ENCODE measurements around the gene ADGRG6. TPM values are rescaled to one million over a fixed set of nuclear protein-coding genes. Genes with fewer than 3 reads are reported as not detected.
"Not testable (repeated sequence)": the region's sequence is repeated elsewhere in the genome, so short reads cannot be mapped to it uniquely, and the experiment has no call there.

The ADGRG6 gene
- polyA plus RNA-seq, 2 donors: 6.8 to 7.0 TPM

DNA sequence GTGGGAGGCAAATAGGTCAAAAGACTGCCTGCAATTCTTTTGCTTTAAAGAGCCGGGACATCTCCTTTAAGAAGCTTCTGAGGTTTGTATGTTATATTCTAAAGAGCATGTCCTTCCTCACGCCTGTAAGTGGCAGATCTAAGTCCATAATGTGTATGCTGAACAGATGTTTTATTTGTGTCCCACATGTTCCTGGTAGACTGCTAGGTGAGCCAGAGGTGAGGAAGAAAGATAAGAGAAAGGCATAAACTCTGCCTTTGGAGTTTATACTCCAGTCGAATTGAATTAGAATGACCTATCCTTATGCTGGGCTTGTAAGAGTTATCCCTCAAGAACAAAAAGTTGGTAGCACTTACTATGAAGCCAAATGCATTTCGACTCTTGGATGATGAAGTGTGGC, 27.2 kb upstream of the ADGRG6 start:
- Histone ChIP-seq H3K4me3 (ENCODE audit: low read depth in 1 of 2, low read length in 2 of 2) (no peak overlapping the region), H3K27ac (ENCODE audit: low read depth in 2 of 2, low read length in 1 of 2) (no peak overlapping the region), H3K27me3 (ENCODE audit: control insufficient read depth in 1 of 2, insufficient read depth in 2 of 2, low read length in 2 of 2) (no peaks in the 10 kb centered on the region), H3K9me3 (ENCODE audit: control insufficient read depth in 2 of 2, insufficient read depth in 1 of 2, low read depth in 1 of 2, low read length in 1 of 2) (no peaks in the 10 kb centered on the region), H3K4me1 (ENCODE audit: control insufficient read depth in 2 of 2, insufficient read depth in 2 of 2, low read length in 1 of 2) (no peaks in the 10 kb centered on the region), H3K36me3 (ENCODE audit: control insufficient read depth in 2 of 2, insufficient read depth in 2 of 2, low read length in 1 of 2) (no peaks in the 10 kb centered on the region)
- 79% methylated on average over 4 of the region's 4 CpGs for WGBS, 2 donors

DNA sequence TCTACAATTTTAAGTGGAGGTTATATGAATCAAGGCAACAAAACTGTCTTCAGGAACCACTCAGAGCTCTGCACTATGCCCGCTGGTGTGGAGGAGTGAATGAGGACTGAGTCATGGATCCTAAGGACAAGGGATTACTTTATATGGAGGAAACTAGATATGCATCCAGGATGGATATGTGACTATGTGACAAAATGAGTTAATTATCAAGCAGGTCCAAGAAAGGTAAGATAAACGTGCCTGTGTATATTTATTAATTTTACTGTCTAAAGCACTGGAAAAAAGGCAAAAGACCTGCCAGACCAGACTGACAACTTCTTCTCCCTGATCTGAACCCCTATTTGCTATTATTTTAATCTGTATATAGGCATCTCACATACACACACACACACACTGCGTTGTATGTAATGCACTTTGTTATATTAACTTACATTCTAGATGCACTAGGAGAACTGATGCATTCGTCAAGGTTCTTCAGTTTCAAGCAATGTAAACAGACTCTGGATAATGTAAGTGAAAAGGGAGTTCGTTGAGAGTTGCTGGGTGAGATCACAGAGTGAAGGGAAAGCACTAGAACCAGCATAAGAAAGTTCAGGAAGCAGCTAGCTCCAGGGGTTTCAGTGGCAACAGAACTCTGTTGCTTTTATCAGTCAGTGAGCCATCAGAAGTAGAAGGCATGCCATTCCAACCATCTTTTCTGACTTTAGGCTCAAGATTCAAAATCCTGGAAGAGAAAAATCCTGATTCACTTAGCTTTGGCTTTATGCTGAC, 26.4 kb upstream of the ADGRG6 start:
- Histone ChIP-seq H3K36me3 (ENCODE audit: control insufficient read depth in 2 of 2, insufficient read depth in 2 of 2, low read length in 1 of 2) (no peaks in the 10 kb centered on the region), H3K27ac (ENCODE audit: low read depth in 2 of 2, low read length in 1 of 2) (no peak overlapping the region), H3K4me1 (ENCODE audit: control insufficient read depth in 2 of 2, insufficient read depth in 2 of 2, low read length in 1 of 2) (no peaks in the 10 kb centered on the region), H3K9me3 (ENCODE audit: control insufficient read depth in 2 of 2, insufficient read depth in 1 of 2, low read depth in 1 of 2, low read length in 1 of 2) (no peaks in the 10 kb centered on the region), H3K4me3 (ENCODE audit: low read depth in 1 of 2, low read length in 2 of 2) (no peak overlapping the region), H3K27me3 (ENCODE audit: control insufficient read depth in 1 of 2, insufficient read depth in 2 of 2, low read length in 2 of 2) (no peaks in the 10 kb centered on the region)
- WGBS, 2 donors: 35% methylated on average over 5 of the region's 5 CpGs

DNA sequence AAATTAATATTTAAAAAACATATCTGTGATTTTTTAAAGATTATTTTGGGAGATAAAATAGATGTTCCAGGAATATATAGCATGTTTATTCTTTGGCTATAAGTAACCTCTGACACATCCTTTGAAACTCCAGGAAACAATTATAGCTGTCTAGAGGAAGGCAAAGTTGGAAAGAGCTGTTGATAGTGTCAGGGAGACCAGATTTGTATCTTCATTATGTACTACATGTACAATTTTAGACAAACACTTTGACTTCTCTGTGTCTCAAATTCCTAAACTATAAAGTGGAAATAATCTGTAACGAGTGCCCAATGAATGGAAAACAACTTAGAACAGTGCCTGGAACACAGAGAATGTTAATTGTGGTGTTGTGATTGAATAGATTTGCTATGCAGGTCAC, 25.6 kb upstream of the ADGRG6 start:
- Histone ChIP-seq H3K4me1 (ENCODE audit: control insufficient read depth in 2 of 2, insufficient read depth in 2 of 2, low read length in 1 of 2) (no peaks in the 10 kb centered on the region), H3K9me3 (ENCODE audit: control insufficient read depth in 2 of 2, insufficient read depth in 1 of 2, low read depth in 1 of 2, low read length in 1 of 2) (no peaks in the 10 kb centered on the region), H3K27ac (ENCODE audit: low read depth in 2 of 2, low read length in 1 of 2) (no peak overlapping the region), H3K36me3 (ENCODE audit: control insufficient read depth in 2 of 2, insufficient read depth in 2 of 2, low read length in 1 of 2) (no peaks in the 10 kb centered on the region), H3K27me3 (ENCODE audit: control insufficient read depth in 1 of 2, insufficient read depth in 2 of 2, low read length in 2 of 2) (no peaks in the 10 kb centered on the region), H3K4me3 (ENCODE audit: low read depth in 1 of 2, low read length in 2 of 2) (no peak overlapping the region)
- 69 to 70% methylated on average over 1 of the region's 1 CpG for WGBS, 2 donors

DNA sequence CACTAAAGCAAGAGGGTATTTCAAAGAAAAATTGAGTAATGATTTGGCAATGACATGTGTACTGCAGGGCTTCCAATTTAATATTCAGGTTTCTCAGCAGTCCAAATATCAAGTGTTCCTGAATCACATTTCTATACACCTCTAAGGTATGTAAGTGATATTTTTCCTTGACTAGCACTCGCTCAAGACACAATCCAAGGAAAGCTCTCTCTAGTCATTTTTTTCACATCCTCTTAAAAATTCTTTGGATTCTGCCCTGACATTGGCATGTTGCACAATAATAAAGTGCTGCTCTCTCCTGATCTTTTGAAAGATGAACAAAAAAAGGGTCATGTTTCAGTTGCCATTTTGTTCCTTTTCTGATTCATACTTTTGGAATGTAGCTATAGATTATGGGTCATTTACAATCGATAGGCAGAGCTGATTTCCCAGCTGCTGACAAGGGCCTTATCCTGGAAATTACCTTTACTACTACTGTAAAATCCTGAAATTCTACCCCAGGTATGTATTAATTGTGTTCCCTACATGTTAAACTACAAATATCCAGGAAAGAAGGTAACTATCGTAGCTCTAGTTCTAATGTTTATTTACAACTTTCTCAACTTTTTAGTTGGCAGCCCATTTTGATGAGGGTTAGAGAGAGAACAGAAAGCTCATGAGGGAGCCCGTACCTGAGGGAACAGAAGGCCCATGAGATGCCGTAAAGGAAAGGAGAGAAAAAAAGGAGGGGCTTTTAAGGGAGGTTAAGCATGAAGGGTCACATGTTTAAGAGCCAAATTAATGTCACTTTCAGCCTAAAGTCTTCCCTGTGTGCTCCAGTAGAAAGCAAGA, 22.2 kb upstream of the ADGRG6 start:
- no peaks in the 10 kb centered on the region for H3K9me3 ChIP-seq (ENCODE audit: control insufficient read depth in 2 of 2, insufficient read depth in 1 of 2, low read depth in 1 of 2, low read length in 1 of 2)
- H3K4me3 ChIP-seq (ENCODE audit: low read depth in 1 of 2, low read length in 2 of 2): no peak overlapping the region
- no peak overlapping the region for H3K27ac ChIP-seq (ENCODE audit: low read depth in 2 of 2, low read length in 1 of 2)
- H3K27me3 ChIP-seq (ENCODE audit: control insufficient read depth in 1 of 2, insufficient read depth in 2 of 2, low read length in 2 of 2): no peaks in the 10 kb centered on the region
- WGBS, 2 donors: 69 to 70% methylated on average over 5 of the region's 5 CpGs
- H3K36me3 ChIP-seq (ENCODE audit: control insufficient read depth in 2 of 2, insufficient read depth in 2 of 2, low read length in 1 of 2): no peaks in the 10 kb centered on the region
- no peaks in the 10 kb centered on the region for H3K4me1 ChIP-seq (ENCODE audit: control insufficient read depth in 2 of 2, insufficient read depth in 2 of 2, low read length in 1 of 2)

DNA sequence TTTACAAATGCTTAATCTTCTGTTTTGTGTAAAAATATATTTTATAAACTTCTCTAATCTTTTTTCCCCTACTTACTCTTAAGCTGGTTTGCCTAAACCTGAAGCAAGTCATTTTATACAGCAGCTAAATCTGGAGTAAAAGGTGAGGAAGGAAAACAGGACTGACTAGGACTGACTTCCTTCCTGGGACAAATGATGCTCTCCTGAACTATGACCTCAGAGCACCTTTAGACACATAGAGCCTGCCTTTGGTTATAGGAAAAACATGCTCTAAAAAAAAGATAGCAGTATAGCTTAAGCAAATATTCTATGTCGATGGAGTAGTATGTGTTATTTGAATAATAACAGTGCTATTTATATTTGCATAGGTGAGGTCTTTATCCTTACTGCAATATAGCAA, 21.5 kb upstream of the ADGRG6 start:
- Histone ChIP-seq H3K4me1 (ENCODE audit: control insufficient read depth in 2 of 2, insufficient read depth in 2 of 2, low read length in 1 of 2) (no peaks in the 10 kb centered on the region), H3K27me3 (ENCODE audit: control insufficient read depth in 1 of 2, insufficient read depth in 2 of 2, low read length in 2 of 2) (no peaks in the 10 kb centered on the region), H3K4me3 (ENCODE audit: low read depth in 1 of 2, low read length in 2 of 2) (no peak overlapping the region), H3K9me3 (ENCODE audit: control insufficient read depth in 2 of 2, insufficient read depth in 1 of 2, low read depth in 1 of 2, low read length in 1 of 2) (no peaks in the 10 kb centered on the region), H3K27ac (ENCODE audit: low read depth in 2 of 2, low read length in 1 of 2) (no peak overlapping the region), H3K36me3 (ENCODE audit: control insufficient read depth in 2 of 2, insufficient read depth in 2 of 2, low read length in 1 of 2) (no peaks in the 10 kb centered on the region)
- 80 to 83% methylated on average over 1 of the region's 1 CpG for WGBS, 2 donors

DNA sequence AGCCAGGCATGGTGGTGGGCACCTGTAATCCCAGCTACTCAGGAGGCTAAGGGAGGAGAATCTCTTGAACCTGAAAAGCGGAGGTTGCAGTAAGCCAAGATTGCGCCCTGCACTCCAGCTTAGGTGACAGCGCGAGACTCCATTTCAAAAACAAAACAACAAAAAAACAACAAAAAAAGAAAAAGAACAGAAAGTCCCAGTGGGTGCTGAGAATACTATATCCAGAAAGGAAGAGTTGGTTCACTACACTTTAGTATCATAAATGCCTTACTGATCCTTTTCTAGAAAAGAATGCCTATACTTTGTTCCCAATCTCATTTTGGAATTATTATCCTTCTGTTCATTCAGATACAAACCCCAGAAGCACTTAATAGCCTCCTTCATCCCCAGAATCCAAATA, 20.9 kb upstream of the ADGRG6 start:
- H3K27me3 ChIP-seq (ENCODE audit: control insufficient read depth in 1 of 2, insufficient read depth in 2 of 2, low read length in 2 of 2): no peaks in the 10 kb centered on the region
- H3K4me3 ChIP-seq (ENCODE audit: low read depth in 1 of 2, low read length in 2 of 2): no peak overlapping the region
- no peaks in the 10 kb centered on the region for H3K36me3 ChIP-seq (ENCODE audit: control insufficient read depth in 2 of 2, insufficient read depth in 2 of 2, low read length in 1 of 2)
- no peak overlapping the region for H3K27ac ChIP-seq (ENCODE audit: low read depth in 2 of 2, low read length in 1 of 2)
- no peaks in the 10 kb centered on the region for H3K4me1 ChIP-seq (ENCODE audit: control insufficient read depth in 2 of 2, insufficient read depth in 2 of 2, low read length in 1 of 2)
- no peaks in the 10 kb centered on the region for H3K9me3 ChIP-seq (ENCODE audit: control insufficient read depth in 2 of 2, insufficient read depth in 1 of 2, low read depth in 1 of 2, low read length in 1 of 2)
- WGBS, 2 donors: 98 to 100% methylated on average over 4 of the region's 4 CpGs

DNA sequence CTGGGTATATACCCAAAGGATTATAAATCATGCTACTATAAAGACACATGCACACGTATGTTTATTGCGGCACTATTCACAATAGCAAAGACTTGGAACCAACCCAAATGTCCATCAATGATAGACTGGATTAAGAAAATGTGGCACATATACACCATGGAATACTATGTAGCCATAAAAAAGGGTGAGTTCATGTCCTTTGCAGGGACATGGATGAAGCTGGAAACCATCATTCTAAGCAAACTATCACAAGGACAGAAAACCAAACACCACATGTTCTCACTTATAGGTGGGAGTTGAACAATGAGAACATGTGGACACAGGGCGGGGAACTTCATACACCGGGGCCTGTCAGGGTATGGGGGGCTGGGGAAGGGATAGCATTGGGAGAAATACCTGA, 18.7 kb upstream of the ADGRG6 start:
- H3K4me3 ChIP-seq (ENCODE audit: low read depth in 1 of 2, low read length in 2 of 2); H3K27me3 ChIP-seq (ENCODE audit: control insufficient read depth in 1 of 2, insufficient read depth in 2 of 2, low read length in 2 of 2); H3K27ac ChIP-seq (ENCODE audit: low read depth in 2 of 2, low read length in 1 of 2); H3K36me3 ChIP-seq (ENCODE audit: control insufficient read depth in 2 of 2, insufficient read depth in 2 of 2, low read length in 1 of 2); H3K4me1 ChIP-seq (ENCODE audit: control insufficient read depth in 2 of 2, insufficient read depth in 2 of 2, low read length in 1 of 2); H3K9me3 ChIP-seq (ENCODE audit: control insufficient read depth in 2 of 2, insufficient read depth in 1 of 2, low read depth in 1 of 2, low read length in 1 of 2): not testable (repeated sequence)
- 90 to 96% methylated on average over 2 of the region's 4 CpGs for WGBS, 2 donors

DNA sequence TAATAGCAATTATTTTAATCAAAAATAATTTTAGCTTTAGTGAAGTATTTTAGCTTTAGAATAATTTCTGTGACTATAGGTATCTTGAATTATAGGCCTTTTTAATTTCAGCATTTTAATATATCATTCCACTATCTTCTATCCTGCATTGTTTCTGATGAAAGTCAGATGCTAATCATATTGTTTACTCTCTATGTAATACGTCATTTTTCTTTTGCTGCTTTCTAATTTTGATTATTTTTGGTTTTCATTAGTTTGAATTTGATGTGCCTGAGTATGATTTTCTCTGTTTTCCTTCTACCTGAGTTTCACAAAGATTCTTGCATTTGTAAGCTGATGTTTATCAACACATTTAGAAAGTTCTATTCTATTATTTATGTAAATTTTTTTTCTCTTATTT, 17.4 kb upstream of the ADGRG6 start:
- H3K9me3 ChIP-seq (ENCODE audit: control insufficient read depth in 2 of 2, insufficient read depth in 1 of 2, low read depth in 1 of 2, low read length in 1 of 2): no peaks in the 10 kb centered on the region

DNA sequence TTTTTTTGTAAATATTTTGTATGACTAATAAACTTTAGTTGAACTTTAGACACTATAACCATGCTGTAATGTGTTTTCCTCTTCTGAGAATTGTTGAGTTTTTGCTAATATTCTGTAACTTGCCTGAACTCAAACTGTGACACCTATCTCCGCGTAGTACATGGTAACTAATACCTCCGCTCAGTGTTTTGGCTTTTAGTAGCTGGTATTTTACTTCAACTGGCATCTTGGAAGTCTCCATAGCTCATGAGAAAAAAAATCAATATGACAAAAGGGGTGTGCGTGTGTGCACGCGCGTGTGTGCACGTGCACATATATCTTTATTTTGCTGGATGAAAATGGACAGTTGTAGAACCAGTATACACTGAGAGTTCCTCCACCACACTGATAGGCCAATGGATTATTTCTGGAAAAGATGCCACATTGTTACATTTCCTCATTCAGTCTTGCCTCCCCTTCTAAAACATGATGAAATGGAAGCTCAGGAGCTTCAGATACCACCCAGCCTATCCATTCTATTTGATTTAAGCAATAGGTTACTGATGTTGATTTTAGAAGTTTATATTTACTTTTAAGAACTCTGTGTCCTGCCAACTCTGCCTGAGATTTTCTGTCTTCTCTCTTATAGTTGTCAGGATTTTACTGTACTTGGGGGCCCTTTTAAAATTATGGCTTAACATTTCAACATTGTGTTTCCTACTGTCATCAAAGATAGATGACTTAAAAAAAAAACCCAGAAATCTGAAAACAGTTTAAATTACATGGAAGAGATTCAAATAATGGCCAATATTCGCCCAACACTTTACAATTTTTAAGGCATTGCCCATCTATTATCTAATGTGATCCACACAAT, 16.3 kb upstream of the ADGRG6 start:
- no peaks in the 10 kb centered on the region for H3K9me3 ChIP-seq (ENCODE audit: control insufficient read depth in 2 of 2, insufficient read depth in 1 of 2, low read depth in 1 of 2, low read length in 1 of 2)
- H3K4me3 ChIP-seq (ENCODE audit: low read depth in 1 of 2, low read length in 2 of 2): no peak overlapping the region
- no peaks in the 10 kb centered on the region for H3K36me3 ChIP-seq (ENCODE audit: control insufficient read depth in 2 of 2, insufficient read depth in 2 of 2, low read length in 1 of 2)
- no peak overlapping the region for H3K27ac ChIP-seq (ENCODE audit: low read depth in 2 of 2, low read length in 1 of 2)
- H3K4me1 ChIP-seq (ENCODE audit: control insufficient read depth in 2 of 2, insufficient read depth in 2 of 2, low read length in 1 of 2): no peaks in the 10 kb centered on the region
- no peaks in the 10 kb centered on the region for H3K27me3 ChIP-seq (ENCODE audit: control insufficient read depth in 1 of 2, insufficient read depth in 2 of 2, low read length in 2 of 2)
- WGBS, 2 donors: 94 to 97% methylated on average over 9 of the region's 9 CpGs

More for the DNA sequence above, 17.4 kb upstream of the ADGRG6 start:
- Histone ChIP-seq H3K36me3 (ENCODE audit: control insufficient read depth in 2 of 2, insufficient read depth in 2 of 2, low read length in 1 of 2) (no peaks in the 10 kb centered on the region), H3K4me1 (ENCODE audit: control insufficient read depth in 2 of 2, insufficient read depth in 2 of 2, low read length in 1 of 2) (no peaks in the 10 kb centered on the region), H3K4me3 (ENCODE audit: low read depth in 1 of 2, low read length in 2 of 2) (no peak overlapping the region), H3K27me3 (ENCODE audit: control insufficient read depth in 1 of 2, insufficient read depth in 2 of 2, low read length in 2 of 2) (no peaks in the 10 kb centered on the region), H3K27ac (ENCODE audit: low read depth in 2 of 2, low read length in 1 of 2) (no peak overlapping the region)
- 65 to 74% methylated on average over 1 of the region's 1 CpG for WGBS, 2 donors

Data from esophagus (tissue), 2 donors.